ENCODE data around the gene PACS2. TPM values are rescaled to one million over a fixed set of nuclear protein-coding genes. Genes with fewer than 3 reads are reported as not detected.

PACS2 gene
- total RNA-seq, 2 donors from 2014 or later: 117 to 121 TPM

- Mint-ChIP-seq H3K36me3 (ENCODE audit: low read depth) (peaks cover 1% of the 10 kb centered on the region), H3K9me3 (peaks cover 3% of the 10 kb centered on the region), H3K27ac (no peak overlapping the region), H3K27me3 (ENCODE audit: insufficient read depth) (peaks cover 81% of the 10 kb centered on the region), H3K4me1 (peaks cover 1% of the 10 kb centered on the region), H3K4me3 (peak overlapping the region; percentile 38)
- Histone ChIP-seq H3K27ac (ENCODE audit: low read depth, low read length) (no peak overlapping the region), H3K9ac (ENCODE audit: extremely low read depth, low read length, poor library complexity, severe bottlenecking) (no peak overlapping the region), H3K36me3 (ENCODE audit: control insufficient read depth, insufficient read depth, low read length) (no peaks in the 10 kb centered on the region), H3K27me3 (ENCODE audit: control insufficient read depth, insufficient read depth, low read length, poor library complexity, severe bottlenecking) (peaks cover 55% of the 10 kb centered on the region), H3K4me3 (ENCODE audit: low read length) (peak overlapping the region; percentile 62), H3K4me1 (ENCODE audit: control insufficient read depth, insufficient read depth, low read length) (no peaks in the 10 kb centered on the region), H3K9me3 (ENCODE audit: control insufficient read depth, low read length) (no peaks in the 10 kb centered on the region)
- 21 to 54% methylated on average over 18 to 81 of the region's 86 CpGs for WGBS, 2 experiments (ENCODE audit: insufficient coverage in 1 of 2, insufficient read length in 1 of 2)
- peak; percentile 81 for DNase-seq
- TF ChIP-seq CTCF (conservative IDR thresholded peaks at IDR 0.05): no peak
Measured at GRCh38 chr14:105411017-105411941, 96.7 kb downstream of the PACS2 start.

GRCh38 chr14:105411985-105412770, 97.6 kb downstream of the PACS2 start:
- H3K27me3 Mint-ChIP-seq (ENCODE audit: insufficient read depth): peaks cover 73% of the 10 kb centered on the region
- peaks cover 7% of the 10 kb centered on the region for H3K36me3 Mint-ChIP-seq (ENCODE audit: low read depth)
- H3K4me3 Mint-ChIP-seq: no peak overlapping the region
- H3K9me3 ChIP-seq (ENCODE audit: control insufficient read depth, low read length): no peaks in the 10 kb centered on the region
- TF ChIP-seq CTCF (conservative IDR thresholded peaks at IDR 0.05): no peak
- no peaks in the 10 kb centered on the region for H3K4me1 ChIP-seq (ENCODE audit: control insufficient read depth, insufficient read depth, low read length)
- no peak overlapping the region for H3K9ac ChIP-seq (ENCODE audit: extremely low read depth, low read length, poor library complexity, severe bottlenecking)
- H3K27ac Mint-ChIP-seq: no peak overlapping the region
- peaks cover 1% of the 10 kb centered on the region for H3K4me1 Mint-ChIP-seq
- H3K27ac ChIP-seq (ENCODE audit: low read depth, low read length): no peak overlapping the region
- H3K9me3 Mint-ChIP-seq: no peaks in the 10 kb centered on the region
- 81 to 89% methylated on average over 8 to 17 of the region's 17 CpGs for WGBS, 2 experiments (ENCODE audit: insufficient coverage in 1 of 2, insufficient read length in 1 of 2)
- peak; percentile 57 for DNase-seq
- H3K36me3 ChIP-seq (ENCODE audit: control insufficient read depth, insufficient read depth, low read length): no peaks in the 10 kb centered on the region
- H3K27me3 ChIP-seq (ENCODE audit: control insufficient read depth, insufficient read depth, low read length, poor library complexity, severe bottlenecking): peaks cover 55% of the 10 kb centered on the region
- no peak overlapping the region for H3K4me3 ChIP-seq (ENCODE audit: low read length)

GRCh38 chr14:105412771-105413543, 98.4 kb downstream of the PACS2 start:
- no peak overlapping the region for H3K27ac ChIP-seq (ENCODE audit: low read depth, low read length)
- no peaks in the 10 kb centered on the region for H3K9me3 ChIP-seq (ENCODE audit: control insufficient read depth, low read length)
- H3K4me3 ChIP-seq (ENCODE audit: low read length): no peak overlapping the region
- no peaks in the 10 kb centered on the region for H3K36me3 ChIP-seq (ENCODE audit: control insufficient read depth, insufficient read depth, low read length)
- TF ChIP-seq CTCF (conservative IDR thresholded peaks at IDR 0.05): no peak
- no peaks in the 10 kb centered on the region for H3K4me1 ChIP-seq (ENCODE audit: control insufficient read depth, insufficient read depth, low read length)
- Mint-ChIP-seq H3K27me3 (ENCODE audit: insufficient read depth) (peaks cover 67% of the 10 kb centered on the region), H3K4me3 (no peak overlapping the region), H3K4me1 (peaks cover 1% of the 10 kb centered on the region), H3K9me3 (no peaks in the 10 kb centered on the region), H3K36me3 (ENCODE audit: low read depth) (peaks cover 10% of the 10 kb centered on the region), H3K27ac (no peak overlapping the region)
- H3K27me3 ChIP-seq (ENCODE audit: control insufficient read depth, insufficient read depth, low read length, poor library complexity, severe bottlenecking): peaks cover 55% of the 10 kb centered on the region
- DNase-seq: peak; percentile 45
- no peak overlapping the region for H3K9ac ChIP-seq (ENCODE audit: extremely low read depth, low read length, poor library complexity, severe bottlenecking)
- 88 to 97% methylated on average over 5 to 8 of the region's 8 CpGs for WGBS, 2 experiments (ENCODE audit: insufficient coverage in 1 of 2, insufficient read length in 1 of 2)
